Neural progenitor cell (in vitro differentiated cells): ENCODE data around the gene DSCAML1.

ENCODE experiments used
- CTCF ChIP-seq: fragments of 200-600 bp; sonication (generic); IDR thresholded peaks from 2 replicates; pipeline ENCODE4 v1.5.1; 2017; ENCODE audit warnings: antibody characterized with exemption, mild to moderate bottlenecking
- EZH2 ChIP-seq: fragments of 200-600 bp; sonication (generic); IDR thresholded peaks from 2 replicates; pipeline ENCODE4 v1.6.1; 2017; ENCODE audit warnings: antibody characterized with exemption, mild to moderate bottlenecking, moderate library complexity

- TF ChIP-seq CTCF, result no peak
- no peak for TF ChIP-seq EZH2
Observed at GRCh38 chr11:117557361-117557760, 239.7 kb downstream of the DSCAML1 start.
